OCI-LY3 (cell line): ENCODE measurements around the gene ZC3H12C.

Source experiments
- H2AFZ ChIP-seq: fragments of 200-600, 300-600 bp; shearing (Covaris generic); 2 replicates; pipeline ENCODE4 v1.6.0; 2014; ENCODE audit warnings: antibody characterized with exemption, low read depth, low read length
- H3K27ac ChIP-seq: fragments of 200-600, 300-600 bp; sonication (generic); 2 replicates; pipeline ENCODE4 v1.5.1; 2014; ENCODE audit warnings: mild to moderate bottlenecking, low read length, moderate library complexity, mixed read lengths
- H3K27me3 ChIP-seq: fragments of 200-600, 300-600 bp; sonication (generic); 2 replicates; pipeline ENCODE4 v1.6.1; 2014; ENCODE audit warnings: low read depth, low read length, mixed read lengths
- H3K36me3 ChIP-seq: fragments of 200-600, 300-600 bp; sonication (generic); replicated peaks from 2 replicates; pipeline ENCODE3; 2014; ENCODE audit warnings: low read depth, low read length, mixed read lengths
- H3K4me1 ChIP-seq: fragments of 300-600, 200-600 bp; sonication (generic); 2 replicates; pipeline ENCODE4 v1.6.1; 2014; ENCODE audit warnings: low read length, mixed read lengths
- H3K4me2 ChIP-seq: fragments of 200-600, 300-600 bp; sonication (generic); 2 replicates; pipeline ENCODE4 v1.6.1; 2014; ENCODE audit warnings: low read length, mixed read lengths
- H3K4me3 ChIP-seq: fragments of 300-600, 200-600 bp; sonication (generic); 2 replicates; pipeline ENCODE4 v1.5.1; 2014; ENCODE audit warnings: antibody characterized with exemption, mild to moderate bottlenecking, low read length, moderate library complexity
- H3K79me2 ChIP-seq: fragments of 300-600, 200-600 bp; shearing (Covaris generic); 2 replicates; pipeline ENCODE4 v1.6.1; 2014; ENCODE audit warnings: mild to moderate bottlenecking, low read length, mixed read lengths
- H3K9ac ChIP-seq: fragments of 300-600, 200-600 bp; shearing (Covaris generic); 2 replicates; pipeline ENCODE4 v1.6.0; 2014; ENCODE audit warnings: mild to moderate bottlenecking, low read length, moderate library complexity
- H3K9me3 ChIP-seq: fragments of 200-600, 300-600 bp; shearing (Covaris generic); 2 replicates; pipeline ENCODE4 v1.6.1; 2014; ENCODE audit warnings: low read length, mixed read lengths; ENCODE audit not compliant: insufficient read depth
- H4K20me1 ChIP-seq: fragments of 200-600, 300-600 bp; sonication (generic); 2 replicates; pipeline ENCODE4 v1.6.1; 2016; ENCODE audit warnings: low read length, mixed read lengths; ENCODE audit not compliant: insufficient read depth
- CTCF ChIP-seq: fragments of 200-600, 300-600 bp; sonication (generic); IDR thresholded peaks from 2 replicates; pipeline ENCODE4 v1.5.1; 2014; ENCODE audit warnings: antibody characterized with exemption, low read length, low read depth
- EZH2phosphoT487 ChIP-seq: fragments of 200-600 bp; shearing (Covaris generic); IDR thresholded peaks from 2 replicates; pipeline ENCODE4 v1.6.1; 2018; ENCODE audit warnings: antibody characterized with exemption, mixed run types, low read depth

Gene ZC3H12C

GRCh38 chr11:110168033-110168803 lies 75.0 kb downstream of the ZC3H12C start:
- Histone ChIP-seq H3K9me3 (no peaks in the 10 kb centered on the region), H3K27me3 (no peaks in the 10 kb centered on the region), H3K79me2 (no peaks in the 10 kb centered on the region), H3K27ac (no peak overlapping the region), H3K4me2 (no peak overlapping the region), H2AFZ (no peak overlapping the region), H4K20me1 (no peaks in the 10 kb centered on the region), H3K4me1 (peaks cover 10% of the 10 kb centered on the region), H3K4me3 (no peak overlapping the region), H3K36me3 (peaks cover 13% of the 10 kb centered on the region), H3K9ac (no peak overlapping the region)
- no peak for TF ChIP-seq EZH2phosphoT487
- no peak for TF ChIP-seq CTCF

- Histone ChIP-seq H3K9ac (no peak overlapping the region), H3K27me3 (no peaks in the 10 kb centered on the region), H4K20me1 (no peaks in the 10 kb centered on the region), H2AFZ (no peak overlapping the region), H3K79me2 (no peaks in the 10 kb centered on the region), H3K4me2 (no peak overlapping the region), H3K4me1 (no peaks in the 10 kb centered on the region; the same call in 1 of the 2 replicates), H3K4me3 (no peak overlapping the region), H3K27ac (no peak overlapping the region), H3K36me3 (peaks cover 6% of the 10 kb centered on the region), H3K9me3 (no peaks in the 10 kb centered on the region)
- TF ChIP-seq CTCF (no peak), EZH2phosphoT487 (no peak)
Observed at GRCh38 chr11:110169738-110170137, 76.5 kb downstream of the ZC3H12C start.

- H3K9me3 ChIP-seq: no peaks in the 10 kb centered on the region
- no peaks in the 10 kb centered on the region for H4K20me1 ChIP-seq
- no peak overlapping the region for H3K27ac ChIP-seq
- no peaks in the 10 kb centered on the region for H3K27me3 ChIP-seq
- H3K4me1 ChIP-seq: no peaks in the 10 kb centered on the region; the same call in 1 of the 2 replicates
- H3K4me3 ChIP-seq: no peak overlapping the region
- TF ChIP-seq EZH2phosphoT487 (no peak), CTCF (no peak)
- no peaks in the 10 kb centered on the region for H3K79me2 ChIP-seq
- H3K4me2 ChIP-seq: no peak overlapping the region
- no peak overlapping the region for H3K9ac ChIP-seq
- H3K36me3 ChIP-seq: no peaks in the 10 kb centered on the region
- no peak overlapping the region for H2AFZ ChIP-seq
Observed at GRCh38 chr11:110172468-110173065, 79.4 kb downstream of the ZC3H12C start.

GRCh38 chr11:110173811-110174644 lies 80.8 kb downstream of the ZC3H12C start:
- no peak overlapping the region for H2AFZ ChIP-seq
- peak; percentile 79 for TF ChIP-seq CTCF
- no peak for TF ChIP-seq EZH2phosphoT487
- H3K27me3 ChIP-seq: no peaks in the 10 kb centered on the region
- H3K4me1 ChIP-seq: no peaks in the 10 kb centered on the region; the same call in 1 of the 2 replicates
- H3K9ac ChIP-seq: no peak overlapping the region
- no peaks in the 10 kb centered on the region for H4K20me1 ChIP-seq
- no peaks in the 10 kb centered on the region for H3K9me3 ChIP-seq
- H3K4me3 ChIP-seq: peak overlapping the region; percentile 13; the same call in 1 of the 2 replicates
- no peak overlapping the region for H3K27ac ChIP-seq
- H3K79me2 ChIP-seq: no peaks in the 10 kb centered on the region
- H3K4me2 ChIP-seq: peak overlapping the region; percentile 45
- no peaks in the 10 kb centered on the region for H3K36me3 ChIP-seq
